K562 (cell line): Measurements from ENCODE around the gene SHH. TPM values are rescaled to one million over a fixed set of nuclear protein-coding genes. Genes with fewer than 3 reads are reported as not detected.

Experiments
- ATAC-seq: fragments of 200-7000 bp; cut with Tn5 transposase; 3 replicates; pipeline ENCODE4 v1.9.1; 2020; ENCODE audit warnings: moderate library complexity
- BruUV-seq: library from RNA; stranded (reverse); fragments of 400-500 nt; replicated peaks from 2 replicates; lab custom pipeline; 2021; lab: Mats Ljungman, UMichigan
- CTCF ChIA-PET: fragments of 300-600 bp; formaldehyde crosslinking; extraction: SDS; loops from one replicate; lab custom pipeline; 2021; ENCODE audit warnings: low intra/inter-chr PET ratio; lab: Yijun Ruan, JAX
- POLR2A ChIA-PET: fragments of 300-600, 350-650 bp; sonication (Branson Sonifier 250); formaldehyde crosslinking; extraction: SDS; loops from one replicate; lab custom pipeline; 2021; ENCODE audit warnings: antibody characterized with exemption, inconsistent platforms; lab: Yijun Ruan, JAX
- DNase-seq, 4 experiments: peaks; one replicate each; pipeline versions ENCODE4 v3.0.0 to v3.0.0-alpha.2; 2011 to 2018; ENCODE audit warnings: low spot score in 3 of 4, mixed read lengths in 3 of 4; ENCODE audit errors: extremely low read depth in 1 of 4
- FAIRE-seq: peaks from 2 replicates; lab custom pipeline; 2011; peaks lifted over from hg19 to GRCh38; lab: Jason Lieb, UNC
- H2AFZ ChIP-seq: 2 replicates; pipeline ENCODE4 v1.6.0; 2011; ENCODE audit warnings: low read depth, low read length, control low read depth, inconsistent platforms
- H3K27ac ChIP-seq: fragments of 200-600 bp; 3 replicates; pipeline ENCODE4 v1.8.0; 2011; ENCODE audit warnings: low read depth, mild to moderate bottlenecking, control low read depth, inconsistent platforms, low read length, moderate library complexity, mixed read lengths; ENCODE audit errors: extremely low read depth
- H3K27me3 ChIP-seq, 2 experiments: fragments of 300-600 bp in 1 of 2; 2 replicates in 1 of 2; 3 replicates in 1 of 2; pipeline versions ENCODE4 v1.6.0 to v1.8.0; 2011; ENCODE audit warnings: inconsistent platforms in 2 of 2, low read length in 2 of 2, mild to moderate bottlenecking in 1 of 2, mixed read lengths in 1 of 2, moderate library complexity in 1 of 2; ENCODE audit not compliant: control insufficient read depth in 2 of 2, insufficient read depth in 2 of 2
- H3K36me3 ChIP-seq: fragments of 300-600 bp; 3 replicates; pipeline ENCODE4 v1.8.0; 2011; ENCODE audit warnings: mild to moderate bottlenecking, low read length, inconsistent platforms; ENCODE audit not compliant: control insufficient read depth, insufficient read depth
- H3K4me1 ChIP-seq, 2 experiments: fragments of 200-600 bp in 1 of 2; replicated peaks in 1 of 2; 2 replicates in 1 of 2; 3 replicates in 1 of 2; pipeline versions ENCODE4 v1.5.1 to v1.8.0; 2011; ENCODE audit warnings: inconsistent platforms in 2 of 2, low read length in 2 of 2, mild to moderate bottlenecking in 1 of 2, mixed read lengths in 1 of 2, moderate library complexity in 1 of 2; ENCODE audit not compliant: control insufficient read depth in 2 of 2, insufficient read depth in 2 of 2
- H3K4me2 ChIP-seq: 2 replicates; pipeline ENCODE4 v1.6.1; 2011; ENCODE audit warnings: low read length, control low read depth, inconsistent platforms, mixed read lengths; ENCODE audit not compliant: insufficient read depth
- H3K4me3 ChIP-seq: fragments of 200-600 bp; sonication (generic), shearing (Covaris generic); 2 replicates; pipeline ENCODE4 v1.5.1; 2016; ENCODE audit warnings: control low read depth, inconsistent platforms
- H3K79me2 ChIP-seq: fragments of 200-600 bp; 3 replicates; pipeline ENCODE4 v1.8.0; 2011; ENCODE audit warnings: low read length, inconsistent platforms; ENCODE audit not compliant: control insufficient read depth, insufficient read depth
- H3K9ac ChIP-seq, 2 experiments: 2 replicates each; pipeline versions ENCODE4 v1.6.0 to v1.6.1; 2011; ENCODE audit warnings: low read depth in 2 of 2, low read length in 2 of 2, control low read depth in 1 of 2, inconsistent platforms in 1 of 2, mild to moderate bottlenecking in 1 of 2, mixed read lengths in 1 of 2; ENCODE audit not compliant: insufficient read depth in 1 of 2
- H3K9me1 ChIP-seq: one replicate; pipeline ENCODE4 v1.6.0; 2011; ENCODE audit warnings: inconsistent platforms, mild to moderate bottlenecking, low read length, moderate library complexity; ENCODE audit not compliant: control insufficient read depth, insufficient read depth
- H3K9me3 ChIP-seq: replicated peaks from 2 replicates; pipeline ENCODE4 v1.5.1; 2011; ENCODE audit warnings: low read depth, low read length, inconsistent platforms; ENCODE audit not compliant: control insufficient read depth, insufficient read depth
- H4K20me1 ChIP-seq: replicated peaks from 2 replicates; pipeline ENCODE4 v1.6.1; 2011; ENCODE audit warnings: low read length, inconsistent platforms, mixed read lengths; ENCODE audit not compliant: control insufficient read depth, insufficient read depth
- CUX1 ChIP-seq: fragments of 200-800 bp; sonication (Bioruptor generic); IDR thresholded peaks from 2 replicates; pipeline ENCODE4 v1.6.1; 2016; ENCODE audit warnings: missing genetic modification characterization, missing compliant biosample characterization
- GATAD2B ChIP-seq: fragments of 450-650 bp; IDR thresholded peaks from 2 replicates; pipeline ENCODE4 v1.6.1; 2017; ENCODE audit warnings: mild to moderate bottlenecking, borderline replicate concordance
- GTF2B ChIP-seq: IDR thresholded peaks from 2 replicates; pipeline ENCODE4 v1.6.1; 2011; ENCODE audit not compliant: insufficient read length; ENCODE audit errors: extremely low read depth
- RBBP5 ChIP-seq: fragments of 200-600 bp; sonication (generic); IDR thresholded peaks from 2 replicates; pipeline ENCODE4 v1.6.1; 2012; ENCODE audit warnings: borderline replicate concordance, mild to moderate bottlenecking, low read length, control low read depth, inconsistent platforms; ENCODE audit not compliant: insufficient read depth, poor library complexity, severe bottlenecking
- TCFL5 ChIP-seq: fragments of 250-450 bp; sonication (Bioruptor Pico); conservative IDR thresholded peaks from 2 replicates; pipeline ENCODE4 v1.6.1; 2021; ENCODE audit warnings: mild to moderate bottlenecking, moderate library complexity, matching md5 sums
- ZNF695 ChIP-seq: fragments of 450-650 bp; formaldehyde crosslinking; IDR thresholded peaks from 2 replicates; pipeline ENCODE4 v1.4.0; 2020; ENCODE audit warnings: mild to moderate bottlenecking, moderate library complexity
- WGBS: fragments of 100-300 bp; shearing (Covaris generic); methylation state at CpG from one replicate; pipeline ENCODE4 v1.1.6; 2016; ENCODE audit warnings: low coverage, mixed read lengths; ENCODE audit not compliant: insufficient coverage; ENCODE audit errors: missing lambda C conversion rate; 5-methylcytosine and 5-hydroxymethylcytosine counted together
- in situ Hi-C: fragments of 300-500 bp; cut with MboI; formaldehyde crosslinking; loops from 4 replicates; pipeline ENCODE4 v1.15.0; 2018; ENCODE audit warnings: inconsistent platforms, mixed read lengths
- intact Hi-C: fragments of 100-400 bp; cut with micrococcal nuclease; formaldehyde crosslinking; loops from 2 replicates; pipeline ENCODE4 v1.14.2; 2022
- polyA plus RNA-seq, 8 experiments: library from polyadenylated mRNA; depleted of rRNA in 4 of 8; stranded (reverse) in 5 of 8; unstranded in 3 of 8; fragments of >200 nt; fragmentation: Nextera tagmentation in 2 of 8; fragmentation: Illumina TruSeq in 1 of 8; extraction: Ambion mirVana in 2 of 8; extraction: Trizol in 1 of 8; gene quantifications; 2 replicates each; pipeline versions ENCODE4 v1.2.1 to v1.2.3, GENCODE V29; 2011 to 2014; ENCODE audit warnings: inconsistent platforms in 1 of 8, missing spikeins in 1 of 8
- total RNA-seq, 7 experiments: library from RNA; depleted of rRNA in 6 of 7; stranded (reverse); fragments of >200 nt in 6 of 7; fragmentation: Illumina TruSeq in 2 of 7; extraction: Trizol in 2 of 7; gene quantifications; 2 replicates each; pipeline versions ENCODE4 v1.2.1 to v1.2.3, GENCODE V29; 2011 to 2021; ENCODE audit warnings: low replicate concordance in 1 of 7

Gene SHH
- total and polyA plus RNA-seq, 9 of the 15 experiments (the other 6 are each of a cell fraction or from before 2014, with no cell fraction given): 0.09 TPM; not detected in 8

GRCh38 chr7:155795401-155795800, 16.9 kb downstream of the SHH start:
- H3K27ac ChIP-seq: no peak overlapping the region
- POLR2A ChIA-PET: interaction anchor here (0.6 to 0.7 kb wide), 2 partner anchors 555 to 889 kb away, joined by 3 read pairs; no protein-coding TSS in a partner anchor
- in situ Hi-C loops: no loop called here

More at GRCh38 chr7:155795401-155795800, 16.9 kb downstream of the SHH start:
- FAIRE-seq (no peak), DNase-seq (no peak), ATAC-seq (no peak)
- CTCF ChIA-PET: no interaction called here
- no peak overlapping the region for H2AFZ ChIP-seq
- H3K27me3 ChIP-seq: peaks cover 28 to 48% of the 10 kb centered on the region in 2 experiments
- H3K9me3 ChIP-seq: no peaks in the 10 kb centered on the region; the same call in 1 of the 2 replicates
- intact Hi-C loops: loop anchor here (5.0 kb wide), 3 partner anchors 677 to 1682 kb away; no protein-coding TSS in a partner anchor
- H3K36me3 ChIP-seq: no peaks in the 10 kb centered on the region
- H3K9ac ChIP-seq: no peak overlapping the region
- WGBS: 2% methylated on average over 7 of the region's 7 CpGs
- peaks cover 4% of the 10 kb centered on the region; the same call in 1 of the 2 replicates for H4K20me1 ChIP-seq
- no peak for TF ChIP-seq RBBP5
- no peak for TF ChIP-seq TCFL5 (CRISPR knock-in tag)
- TF ChIP-seq GATAD2B: no peak
- TF ChIP-seq ZNF695 (CRISPR knock-in tag): no peak
- TF ChIP-seq CUX1 (CRISPR knock-in tag): no peak
- TF ChIP-seq GTF2B: no peak
- peaks cover 0 to 16% of the 10 kb centered on the region in 2 experiments; a peak in 2 of 5 replicates for H3K4me1 ChIP-seq
- no TSS peak for BruUV-seq
- no peak overlapping the region for H3K4me2 ChIP-seq
- H3K4me3 ChIP-seq: no peak overlapping the region
- no peaks in the 10 kb centered on the region for H3K9me1 ChIP-seq
- H3K79me2 ChIP-seq: no peaks in the 10 kb centered on the region
